GM12878 (cell line): ENCODE measurements around the gene GALNS. TPM values are rescaled to one million over a fixed set of nuclear protein-coding genes. Genes with fewer than 3 reads are reported as not detected.

Experiments
- ATAC-seq: fragments of 200-7000 bp; cut with Tn5 transposase; 3 replicates; pipeline ENCODE4 v1.9.1; 2020; ENCODE audit warnings: mild to moderate bottlenecking, moderate library complexity
- BruUV-seq: library from RNA; stranded (reverse); fragments of 400-500 nt; replicated peaks from 2 replicates; lab custom pipeline; 2021; lab: Mats Ljungman, UMichigan
- CTCF ChIA-PET: fragments of 300-600 bp; sonication (Branson Sonifier 250); formaldehyde crosslinking; extraction: SDS; loops from one replicate; lab custom pipeline; 2021; ENCODE audit warnings: inconsistent platforms; lab: Yijun Ruan, JAX
- POLR2A ChIA-PET: fragments of 350-600 bp; formaldehyde crosslinking; extraction: SDS; loops from one replicate; lab custom pipeline; 2021; ENCODE audit warnings: inconsistent platforms; lab: Charles Lee
- RAD21 ChIA-PET: fragments of 300-600 bp; sonication (Branson Sonifier 250); formaldehyde crosslinking; loops from one replicate; lab custom pipeline; 2023; ENCODE audit warnings: antibody characterized with exemption; ENCODE audit not compliant: unreplicated experiment; lab: Charles Lee
- SMC1A ChIA-PET: fragments of 300-600 bp; sonication (Branson Sonifier 250); formaldehyde crosslinking; loops from one replicate; lab custom pipeline; 2023; ENCODE audit not compliant: unreplicated experiment, uncharacterized antibody; lab: Charles Lee
- DNase-seq: peaks from one replicate; pipeline ENCODE4 v3.0.0-alpha.2; 2011; ENCODE audit warnings: low read depth, low spot score
- FAIRE-seq: peaks from 3 replicates; lab custom pipeline; 2011; peaks lifted over from hg19 to GRCh38; lab: Jason Lieb, UNC
- H2AFZ ChIP-seq: 2 replicates; pipeline ENCODE4 v1.6.0; 2011; ENCODE audit warnings: low read depth, low read length, control low read depth; ENCODE audit not compliant: control insufficient read depth
- H3K27ac ChIP-seq: 2 replicates; pipeline ENCODE4 v1.5.1; 2011; ENCODE audit warnings: control low read depth; ENCODE audit not compliant: control insufficient read depth, insufficient read depth
- H3K27me3 ChIP-seq, 2 experiments: replicated peaks in 1 of 2; 2 replicates each; pipeline versions ENCODE4 v1.6.0 to v1.6.1; 2011; ENCODE audit warnings: low read length in 1 of 2; ENCODE audit not compliant: control insufficient read depth in 2 of 2, insufficient read depth in 2 of 2
- H3K36me3 ChIP-seq, 2 experiments: 2 replicates each; pipeline ENCODE4 v1.5.1; 2011; ENCODE audit warnings: low read length in 1 of 2; ENCODE audit not compliant: control insufficient read depth in 2 of 2, insufficient read depth in 2 of 2
- H3K4me1 ChIP-seq: 2 replicates; pipeline ENCODE4 v1.6.1; 2011; ENCODE audit warnings: mild to moderate bottlenecking, low read length, moderate library complexity, mixed read lengths; ENCODE audit not compliant: control insufficient read depth, insufficient read depth
- H3K4me2 ChIP-seq: 2 replicates; pipeline ENCODE4 v1.6.0; 2011; ENCODE audit warnings: control low read depth; ENCODE audit not compliant: control insufficient read depth, insufficient read depth
- H3K4me3 ChIP-seq: fragments of 200-600 bp; sonication (generic); 2 replicates; pipeline ENCODE4 v1.5.1; 2016
- H3K79me2 ChIP-seq: 2 replicates; pipeline ENCODE4 v1.6.0; 2011; ENCODE audit warnings: low read length; ENCODE audit not compliant: control insufficient read depth, insufficient read depth
- H3K9ac ChIP-seq: 2 replicates; pipeline ENCODE4 v1.8.0; 2011; ENCODE audit warnings: low read length, control low read depth, mixed read lengths; ENCODE audit not compliant: control insufficient read depth, insufficient read depth
- H3K9me3 ChIP-seq: replicated peaks from 3 replicates; pipeline ENCODE4 v1.5.1; 2011; ENCODE audit warnings: mild to moderate bottlenecking, low read length; ENCODE audit not compliant: control insufficient read depth, insufficient read depth
- H4K20me1 ChIP-seq: 2 replicates; pipeline ENCODE4 v1.6.0; 2011; ENCODE audit not compliant: control insufficient read depth, insufficient read depth
- BMI1 ChIP-seq: fragments of 450-650 bp; IDR thresholded peaks from 2 replicates; pipeline ENCODE4 v1.6.1; 2016; ENCODE audit warnings: mild to moderate bottlenecking, moderate library complexity, borderline replicate concordance
- CREM ChIP-seq: IDR thresholded peaks from 2 replicates; pipeline ENCODE4 v1.6.1; 2014; ENCODE audit warnings: antibody characterized with exemption, low read depth
- E2F8 ChIP-seq: fragments of 450-650 bp; IDR thresholded peaks from 2 replicates; pipeline ENCODE4 v1.6.1; 2018; ENCODE audit warnings: mild to moderate bottlenecking, low read depth, moderate library complexity; ENCODE audit not compliant: partially characterized antibody
- FOS ChIP-seq: IDR thresholded peaks from 3 replicates; pipeline ENCODE4 v1.6.1; 2011; ENCODE audit warnings: borderline replicate concordance; ENCODE audit not compliant: insufficient read length; ENCODE audit errors: extremely low read depth
- HDAC2 ChIP-seq: fragments of 200-600 bp; sonication (generic); IDR thresholded peaks from 2 replicates; pipeline ENCODE4 v1.6.1; 2017
- JUND ChIP-seq: IDR thresholded peaks from 2 replicates; pipeline ENCODE4 v1.6.1; 2012; ENCODE audit warnings: low read depth, mild to moderate bottlenecking, low read length, improper control_type of control experiment, moderate library complexity
- NFXL1 ChIP-seq: fragments of 450-650 bp; IDR thresholded peaks from 2 replicates; pipeline ENCODE4 v1.6.1; 2017; ENCODE audit warnings: antibody characterized with exemption, mild to moderate bottlenecking, borderline replicate concordance
- PBX3 ChIP-seq: IDR thresholded peaks from 2 replicates; pipeline ENCODE4 v1.6.1; 2011; ENCODE audit warnings: mild to moderate bottlenecking, low read depth, low read length, moderate library complexity; ENCODE audit not compliant: insufficient replicate concordance
- RUNX3 ChIP-seq: IDR thresholded peaks from 2 replicates; pipeline ENCODE4 v1.6.1; 2012; ENCODE audit warnings: low read length, inconsistent platforms
- TARDBP ChIP-seq: IDR thresholded peaks from 2 replicates; pipeline ENCODE4 v1.6.1; 2016; ENCODE audit warnings: borderline replicate concordance
- TCF12 ChIP-seq: IDR thresholded peaks from 2 replicates; pipeline ENCODE4 v1.6.1; 2011; ENCODE audit warnings: low read depth, mild to moderate bottlenecking, low read length
- USF2 ChIP-seq: IDR thresholded peaks from 2 replicates; pipeline ENCODE4 v1.6.1; 2011; ENCODE audit warnings: low read depth, low read length, improper control_type of control experiment, borderline replicate concordance
- YBX1 ChIP-seq: fragments of 450-650 bp; IDR thresholded peaks from 2 replicates; pipeline ENCODE4 v1.6.1; 2016; ENCODE audit warnings: antibody characterized with exemption
- ZNF207 ChIP-seq: fragments of 450-650 bp; IDR thresholded peaks from 2 replicates; pipeline ENCODE4 v1.6.1; 2014; ENCODE audit warnings: antibody characterized with exemption, mild to moderate bottlenecking, borderline replicate concordance
- ZNF217 ChIP-seq: fragments of 450-650 bp; IDR thresholded peaks from 2 replicates; pipeline ENCODE4 v1.6.1; 2017; ENCODE audit warnings: antibody characterized with exemption, mild to moderate bottlenecking
- WGBS: methylation state at CpG from one replicate; pipeline ENCODE4 v1.1.6; 2016; ENCODE audit warnings: low lambda C conversion rate; ENCODE audit not compliant: insufficient replicate concordance, insufficient coverage; ENCODE audit errors: missing lambda C conversion rate; 5-methylcytosine and 5-hydroxymethylcytosine counted together
- in situ Hi-C: fragments of 300-500 bp; cut with MboI; formaldehyde crosslinking; loops from 9 replicates; pipeline ENCODE4 v1.14.3; 2018; ENCODE audit warnings: mixed read lengths
- intact Hi-C: fragments of 100-400 bp; cut with micrococcal nuclease; formaldehyde crosslinking; loops from one replicate; pipeline ENCODE4 v1.14.2; 2022; ENCODE audit not compliant: unreplicated experiment
- polyA plus RNA-seq, 11 experiments: library from polyadenylated mRNA; depleted of rRNA in 4 of 11; unstranded in 6 of 11; stranded (reverse) in 5 of 11; fragments of >200 nt; fragmentation: Nextera tagmentation in 4 of 11; fragmentation: Illumina TruSeq in 1 of 11; extraction: Ambion mirVana in 4 of 11; extraction: Trizol in 1 of 11; gene quantifications; 1 replicate in 1 of 11; 2 replicates in 10 of 11; pipeline versions ENCODE4 v1.2.1 to v1.2.3, GENCODE V29; 2011 to 2016; ENCODE audit warnings: inconsistent platforms in 2 of 11, missing spikeins in 2 of 11, low read depth in 1 of 11
- total RNA-seq, 4 experiments: library from RNA; depleted of rRNA in 3 of 4; stranded (reverse); fragments of >200 nt in 3 of 4; fragmentation: Illumina TruSeq in 1 of 4; extraction: Trizol in 1 of 4; gene quantifications; 2 replicates each; pipeline versions ENCODE4 v1.2.1 to v1.2.3, GENCODE V29; 2013 to 2021
- TF ChIP-seq, protein P1 (sequence below): IDR thresholded peaks from 2 replicates; pipeline ENCODE4 v1.6.1; 2011; ENCODE audit warnings: borderline replicate concordance, low read depth, mild to moderate bottlenecking, moderate library complexity, mixed read lengths, low read length; ENCODE audit not compliant: insufficient read depth; ENCODE audit errors: extremely low read length
- TF ChIP-seq, protein P2 (sequence below): fragments of 450-650 bp; IDR thresholded peaks from 2 replicates; pipeline ENCODE4 v1.6.1; 2016; ENCODE audit warnings: mild to moderate bottlenecking

GALNS gene
- total and polyA plus RNA-seq, 10 of the 15 experiments (the other 5 are each of a cell fraction or from before 2014, with no cell fraction given): 0.37 to 12.4 (median 5.3) TPM

GRCh38 chr16:88847654-88848053 is 9.1 kb downstream of the GALNS start (continued):
- no peak for TF ChIP-seq E2F8
- no peak for TF ChIP-seq TCF12
- TF ChIP-seq PBX3: no peak
- TF ChIP-seq, all 136 proteins: peak for 0

DNA sequence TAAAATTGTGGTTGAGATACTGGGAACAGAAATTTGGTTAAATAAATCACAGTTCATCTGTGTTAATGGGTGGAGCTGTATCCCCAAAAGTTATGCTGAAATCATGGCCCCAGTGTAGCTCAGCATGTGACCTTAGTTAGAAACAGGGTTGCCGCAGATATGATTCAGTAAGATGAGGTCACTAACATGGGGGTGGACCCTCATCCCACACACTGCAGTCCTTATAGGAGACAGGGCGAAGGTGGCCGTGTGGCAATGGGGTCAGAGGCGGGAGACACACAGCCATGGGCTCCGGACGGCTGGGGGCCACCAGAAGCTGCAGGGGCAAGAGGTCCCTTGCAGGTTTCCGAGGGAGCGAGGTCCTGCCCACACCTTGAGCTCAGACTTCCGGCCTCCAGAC is 10.7 kb downstream of the GALNS start:
- SMC1A ChIA-PET: interaction anchor here (0.5 kb wide), 1 partner anchor 9 kb away, joined by 3 read pairs; no protein-coding TSS in a partner anchor
- H3K9ac ChIP-seq: no peak overlapping the region
- TF ChIP-seq HDAC2 (no peak), USF2 (no peak), JUND (no peak), YBX1 (no peak), BMI1 (no peak), FOS (no peak), ZNF207 (no peak), ZNF217 (no peak), TARDBP (no peak), NFXL1 (no peak), RUNX3 (no peak), CREM (no peak)
- TF ChIP-seq, protein P1, sequence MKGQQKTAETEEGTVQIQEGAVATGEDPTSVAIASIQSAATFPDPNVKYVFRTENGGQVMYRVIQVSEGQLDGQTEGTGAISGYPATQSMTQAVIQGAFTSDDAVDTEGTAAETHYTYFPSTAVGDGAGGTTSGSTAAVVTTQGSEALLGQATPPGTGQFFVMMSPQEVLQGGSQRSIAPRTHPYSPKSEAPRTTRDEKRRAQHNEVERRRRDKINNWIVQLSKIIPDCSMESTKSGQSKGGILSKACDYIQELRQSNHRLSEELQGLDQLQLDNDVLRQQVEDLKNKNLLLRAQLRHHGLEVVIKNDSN: no peak
- TF ChIP-seq, protein P2, sequence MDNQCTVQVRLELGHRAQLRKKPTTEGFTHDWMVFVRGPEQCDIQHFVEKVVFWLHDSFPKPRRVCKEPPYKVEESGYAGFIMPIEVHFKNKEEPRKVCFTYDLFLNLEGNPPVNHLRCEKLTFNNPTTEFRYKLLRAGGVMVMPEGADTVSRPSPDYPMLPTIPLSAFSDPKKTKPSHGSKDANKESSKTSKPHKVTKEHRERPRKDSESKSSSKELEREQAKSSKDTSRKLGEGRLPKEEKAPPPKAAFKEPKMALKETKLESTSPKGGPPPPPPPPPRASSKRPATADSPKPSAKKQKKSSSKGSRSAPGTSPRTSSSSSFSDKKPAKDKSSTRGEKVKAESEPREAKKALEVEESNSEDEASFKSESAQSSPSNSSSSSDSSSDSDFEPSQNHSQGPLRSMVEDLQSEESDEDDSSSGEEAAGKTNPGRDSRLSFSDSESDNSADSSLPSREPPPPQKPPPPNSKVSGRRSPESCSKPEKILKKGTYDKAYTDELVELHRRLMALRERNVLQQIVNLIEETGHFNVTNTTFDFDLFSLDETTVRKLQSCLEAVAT: no peak
- TF ChIP-seq, all 136 proteins: peak for 0
- Histone ChIP-seq H3K4me3 (no peak overlapping the region), H3K27ac (no peak overlapping the region), H3K36me3 (no peaks in the 10 kb centered on the region), H3K79me2 (no peaks in the 10 kb centered on the region), H3K9me3 (no peaks in the 10 kb centered on the region), H2AFZ (no peak overlapping the region), H4K20me1 (no peaks in the 10 kb centered on the region), H3K4me1 (no peaks in the 10 kb centered on the region), H3K4me2 (no peak overlapping the region), H3K27me3 (no peaks in the 10 kb centered on the region)
- FAIRE-seq (no peak), DNase-seq (no peak), ATAC-seq (no peak)
- intact Hi-C loops (no loop called here), in situ Hi-C loops (no loop called here)
- ChIA-PET POLR2A (interaction anchor here (0.7 kb wide), 1 partner anchor 268 kb away, joined by 8 read pairs; no protein-coding TSS in a partner anchor), RAD21 (interaction anchor here (0.6 kb wide), 1 partner anchor 1070 kb away, joined by 3 read pairs; no protein-coding TSS in a partner anchor), CTCF (interaction anchor here (0.7 to 1.0 kb wide), 2 partner anchors 9 to 12 kb away, joined by 3 to 4 read pairs; no protein-coding TSS in a partner anchor)
- no TSS peak for BruUV-seq
- 87% methylated on average over 9 of the region's 9 CpGs for WGBS
